ENCODE measurements around the gene C1QTNF9.
"Not testable (repeated sequence)": the region's sequence is repeated elsewhere in the genome, so short reads cannot be mapped to it uniquely, and the experiment has no call there.

C1QTNF9 gene

GRCh38 chr13:24323036-24323738, 13.8 kb downstream of the C1QTNF9 start:
- no peak for DNase-seq

DNA sequence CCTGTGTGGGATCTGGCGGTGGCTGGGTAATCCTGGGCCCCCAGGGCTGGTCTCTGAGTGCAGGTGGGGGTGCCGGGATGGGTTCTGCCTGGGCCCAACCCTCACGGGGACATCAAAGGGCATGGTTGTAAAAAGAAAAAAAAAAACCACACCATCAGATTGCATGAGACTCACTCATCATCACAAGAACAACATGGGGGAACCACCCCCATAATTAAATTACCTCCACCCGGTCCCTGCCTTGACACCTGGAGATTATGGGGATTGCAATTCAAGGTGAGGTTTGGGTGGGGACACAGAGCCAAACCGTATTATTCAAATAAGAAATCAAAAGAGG, 14.3 kb downstream of the C1QTNF9 start:
- DNase-seq, result no peak

DNA sequence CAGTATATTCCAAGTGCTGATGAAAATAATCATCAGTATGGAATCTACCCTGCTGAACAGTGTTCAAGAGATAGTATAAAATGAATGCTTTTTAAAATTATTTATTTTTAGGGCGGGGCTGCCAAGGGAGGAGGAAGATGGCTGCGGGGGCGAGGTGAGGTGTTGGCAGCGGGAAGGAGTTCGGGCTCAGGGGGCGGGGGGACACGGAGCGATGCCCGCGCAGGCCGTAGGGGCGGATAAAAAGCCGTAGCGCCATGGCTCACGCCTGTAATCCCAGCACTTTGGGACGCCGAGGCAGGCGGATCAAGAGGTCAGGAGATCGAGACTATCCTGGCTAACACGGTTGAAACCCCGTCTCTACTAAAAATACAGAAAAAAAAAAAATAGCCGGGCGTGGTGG, 18.2 kb downstream of the C1QTNF9 start:
- DNase-seq, result not testable (repeated sequence)

GRCh38 chr13:24328145-24328544, 18.8 kb downstream of the C1QTNF9 start:
- no peak for DNase-seq

DNA sequence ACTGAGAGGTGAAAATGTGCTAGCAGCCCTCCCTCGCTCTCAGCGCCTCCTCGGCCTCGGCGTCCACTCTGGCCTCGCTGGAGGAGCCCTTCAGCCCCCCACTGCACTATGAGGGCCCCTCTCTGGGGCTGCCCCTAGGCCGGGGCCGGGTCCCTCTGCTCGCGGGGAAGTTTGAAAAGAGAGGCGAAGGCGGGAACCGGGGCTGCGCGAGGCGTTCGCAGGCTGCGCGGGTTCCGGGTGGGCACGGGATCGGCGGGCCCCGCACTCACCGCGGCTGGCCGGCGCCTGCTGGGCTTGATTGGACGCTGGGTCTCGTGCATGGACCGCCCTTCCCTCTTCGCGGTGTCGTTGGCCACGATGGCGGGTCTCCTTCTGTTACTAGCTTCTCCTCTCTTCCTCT, 29.3 kb downstream of the C1QTNF9 start:
- no peak for DNase-seq

GRCh38 chr13:24339937-24340607, 30.7 kb downstream of the C1QTNF9 start:
- DNase-seq, result no peak

DNA sequence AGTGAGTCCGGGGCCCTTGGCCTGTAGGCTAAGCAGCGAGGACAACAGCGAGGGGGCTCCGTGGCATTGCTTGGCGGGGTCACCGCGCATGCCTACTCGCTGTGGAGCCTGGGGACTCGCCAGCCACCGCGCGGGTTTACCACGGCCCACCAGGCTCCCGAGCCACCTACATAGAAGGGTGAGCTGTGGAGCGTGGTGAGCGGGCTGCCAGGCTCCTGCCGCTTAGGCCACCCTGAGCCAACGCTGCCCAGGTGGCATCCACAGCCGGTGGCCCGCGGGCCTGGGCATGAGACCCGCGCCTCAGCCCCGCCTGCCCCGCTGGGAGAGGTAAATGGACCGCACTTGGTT, 31.2 kb downstream of the C1QTNF9 start:
- no peak for DNase-seq

- DNase-seq, result no peak
Measured at GRCh38 chr13:24341439-24341838, 32.1 kb downstream of the C1QTNF9 start.

GRCh38 chr13:24348385-24348784, 39.0 kb downstream of the C1QTNF9 start:
- no peak for DNase-seq

DNA sequence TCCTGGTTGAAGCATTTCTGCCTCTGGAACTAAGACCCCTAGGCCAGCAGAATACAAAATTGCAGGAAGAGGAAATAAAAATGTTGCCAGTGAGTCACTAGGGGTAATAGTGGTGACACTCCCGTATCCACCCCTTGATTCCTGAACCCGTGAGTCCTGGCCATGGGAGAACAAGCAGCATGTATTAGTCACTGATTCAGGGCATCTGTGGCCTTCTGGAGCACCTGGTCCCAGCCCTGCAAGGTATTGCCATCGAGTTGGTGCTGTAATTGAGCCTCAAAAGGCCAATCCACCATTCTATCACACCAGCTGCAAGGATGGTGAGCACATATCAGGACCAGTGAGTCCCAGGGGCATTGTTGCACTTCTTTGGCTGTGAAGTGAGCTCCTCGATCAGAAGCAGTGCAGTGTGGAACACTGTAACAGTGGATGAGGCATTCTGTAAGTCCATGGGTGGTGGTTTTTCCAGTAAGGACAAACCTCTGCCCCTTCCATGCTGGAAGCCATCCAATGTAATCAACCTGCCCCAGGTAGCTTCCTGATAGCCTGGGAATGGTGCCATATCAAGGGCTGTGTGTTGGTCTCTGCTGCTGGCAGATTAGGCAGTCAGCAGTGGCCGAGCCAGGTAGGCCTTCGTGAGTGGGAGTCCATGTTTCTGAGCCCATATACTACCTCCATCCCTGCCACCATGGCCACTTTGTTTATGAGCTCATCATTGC, 39.6 kb downstream of the C1QTNF9 start:
- DNase-seq, result no peak

- not testable (repeated sequence) for DNase-seq
Measured at GRCh38 chr13:24349778-24350664, 40.6 kb downstream of the C1QTNF9 start.

GRCh38 chr13:24351423-24351822, 42.0 kb downstream of the C1QTNF9 start:
- DNase-seq, result no peak

GRCh38 chr13:24353736-24354135, 44.4 kb downstream of the C1QTNF9 start:
- DNase-seq, result no peak

GRCh38 chr13:24355103-24355502, 45.7 kb downstream of the C1QTNF9 start:
- DNase-seq, result no peak

GRCh38 chr13:24356270-24356669, 46.9 kb downstream of the C1QTNF9 start:
- no peak for DNase-seq

- DNase-seq, result no peak
Measured at GRCh38 chr13:24356837-24357236, 47.5 kb downstream of the C1QTNF9 start.

DNA sequence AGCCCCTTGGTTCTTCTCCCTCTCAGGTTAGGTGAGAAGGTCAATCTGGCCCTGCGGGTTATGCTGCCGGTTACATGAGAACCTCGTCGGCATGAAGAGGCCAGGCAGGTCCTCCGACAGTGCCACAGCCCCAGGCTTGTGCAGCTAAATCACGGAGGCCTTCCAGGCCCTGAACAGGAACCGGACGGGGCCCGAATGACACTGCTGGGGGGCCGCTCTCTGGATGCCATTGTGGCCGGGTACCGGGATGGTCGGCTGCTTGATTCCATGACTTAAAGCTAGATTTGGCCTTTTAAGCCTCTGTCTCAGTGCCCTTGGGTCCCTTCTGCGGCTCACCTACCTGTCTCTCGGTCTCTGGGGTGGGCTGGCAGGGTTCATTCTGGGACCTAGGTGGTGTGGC, 48.4 kb downstream of the C1QTNF9 start:
- DNase-seq, result no peak

GRCh38 chr13:24358836-24359235, 49.5 kb downstream of the C1QTNF9 start:
- DNase-seq, result not testable (repeated sequence)

DNA sequence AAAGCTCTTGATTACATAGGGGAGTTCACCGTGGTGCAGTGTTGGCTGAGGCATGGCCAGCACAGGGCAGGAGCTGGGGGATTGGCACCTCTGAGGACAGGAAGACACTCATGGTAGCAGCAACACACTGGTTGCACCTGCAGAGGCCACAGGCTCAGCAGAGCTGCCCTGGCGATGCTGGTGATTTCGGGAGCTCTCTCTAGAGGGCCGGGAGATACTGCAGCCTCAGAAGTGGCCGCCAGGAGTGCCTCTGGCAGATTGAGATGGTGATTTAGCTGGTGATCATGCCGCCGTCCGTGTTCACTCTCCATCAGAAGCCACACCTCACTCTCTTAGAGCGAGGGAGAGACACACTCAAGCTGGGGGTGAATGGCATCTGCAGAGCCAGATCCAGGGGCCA, 49.9 kb downstream of the C1QTNF9 start:
- not testable (repeated sequence) for DNase-seq

- no peak for DNase-seq
Measured at GRCh38 chr13:24360106-24360505, 50.7 kb downstream of the C1QTNF9 start.

DNA sequence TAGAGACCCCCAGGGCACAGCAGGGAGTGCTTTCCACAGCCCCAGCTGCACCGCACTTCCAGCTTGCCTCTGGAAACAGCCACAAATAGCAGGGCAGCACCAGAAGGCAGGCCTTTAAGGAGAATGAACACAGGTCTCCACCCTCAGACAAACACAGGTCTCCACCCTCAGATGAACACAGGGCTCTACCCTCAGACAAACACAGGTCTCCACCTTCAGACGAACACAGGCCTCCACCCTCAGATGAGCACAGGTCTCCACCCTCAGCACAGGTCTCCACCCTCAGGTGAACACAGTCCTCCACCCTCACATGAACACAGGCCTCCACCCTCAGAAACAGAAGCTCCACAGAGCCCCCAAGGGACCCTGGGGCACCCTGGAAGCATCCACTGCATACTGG, 51.7 kb downstream of the C1QTNF9 start:
- no peak for DNase-seq

- no peak for DNase-seq
Measured at GRCh38 chr13:24361852-24362366, 52.5 kb downstream of the C1QTNF9 start.

- no peak for DNase-seq
Measured at GRCh38 chr13:24362435-24362952, 53.1 kb downstream of the C1QTNF9 start.

Measured in T-helper 9 cell (primary cell).